Esophagus muscularis mucosa (tissue), 4 donors: ENCODE data around the gene RFXAP. TPM values are rescaled to one million over a fixed set of nuclear protein-coding genes. Genes with fewer than 3 reads are reported as not detected.

Experiments used
- DNase-seq: peaks from one replicate; pipeline ENCODE4 v3.0.0-alpha.2; 2017; ENCODE audit errors: extremely low spot score
- H3K27ac ChIP-seq, 4 donors: fragments of 200-600 bp; sonication (generic); replicated peaks in 1 of 4; 1 replicate in 3 of 4; 2 replicates in 1 of 4; pipeline ENCODE4 v1.5.1; 2016 to 2019; ENCODE audit warnings: mild to moderate bottlenecking in 1 of 4
- H3K27me3 ChIP-seq, 4 donors: fragments of 200-600 bp; sonication (generic); one replicate each; pipeline versions ENCODE4 v1.5.1 to v1.6.0; 2016 to 2019
- H3K36me3 ChIP-seq, 4 donors: fragments of 200-600 bp; sonication (generic); one replicate each; pipeline ENCODE4 v1.5.1; 2016 to 2019
- H3K4me1 ChIP-seq, 4 donors: fragments of 200-600 bp; sonication (generic); one replicate each; pipeline ENCODE4 v1.5.1; 2016 to 2019
- H3K4me3 ChIP-seq, 4 donors: fragments of 200-600 bp; sonication (generic); 1 replicate in 2 of 4; 2 replicates in 2 of 4; pipeline ENCODE4 v1.5.1; 2016 to 2019; ENCODE audit warnings: mild to moderate bottlenecking in 4 of 4, moderate library complexity in 1 of 4
- H3K9me3 ChIP-seq, 4 donors: fragments of 200-600 bp; sonication (generic); 1 replicate in 3 of 4; 2 replicates in 1 of 4; pipeline ENCODE4 v1.5.1; 2016 to 2019
- CTCF ChIP-seq, 3 experiments: fragments of 200-600 bp in 2 of 3; fragments of 450-650 bp in 1 of 3; sonication (generic) in 2 of 3; IDR thresholded peaks; one replicate each; pipeline ENCODE4 v1.5.1; 2017 to 2019; ENCODE audit warnings: antibody characterized with exemption in 3 of 3, mild to moderate bottlenecking in 2 of 3, moderate library complexity in 1 of 3
- EP300 ChIP-seq: sonication (generic); formaldehyde crosslinking; IDR thresholded peaks from one replicate; pipeline ENCODE4 v1.6.1; 2017; ENCODE audit warnings: antibody characterized with exemption
- POLR2A ChIP-seq: fragments of 450-650 bp; IDR thresholded peaks from one replicate; pipeline ENCODE4 v1.6.1; 2017; ENCODE audit warnings: antibody characterized with exemption, moderate library complexity, mild to moderate bottlenecking, low read depth
- POLR2AphosphoS5 ChIP-seq, 2 donors: sonication (generic); formaldehyde crosslinking; IDR thresholded peaks; one replicate each; pipeline ENCODE4 v1.6.1; 2017; ENCODE audit warnings: antibody characterized with exemption in 2 of 2
- WGBS: methylation state at CpG from one replicate; pipeline ENCODE4 v1.1.5; 2018; 5-methylcytosine and 5-hydroxymethylcytosine counted together
- intact Hi-C: fragments of 100-400 bp; cut with DNase I; formaldehyde crosslinking; loops from one replicate; pipeline ENCODE4 v1.15.1; 2023
- total RNA-seq, 4 donors: library from RNA; depleted of rRNA; stranded (reverse); fragments of >200 nt; gene quantifications; one replicate each; pipeline versions ENCODE4 v1.1.0 to v1.2.1, GENCODE V29; 2016

Gene RFXAP
- total RNA-seq, 4 donors from 2014 or later: 3.3 to 4.6 (median 4.2) TPM

- no peak overlapping the region for H3K4me3 ChIP-seq
- TF ChIP-seq POLR2A: no peak
- no peak for TF ChIP-seq EP300
- TF ChIP-seq POLR2AphosphoS5 (IDR thresholded peaks at IDR 0.05): no peak
- no peak for TF ChIP-seq CTCF (IDR thresholded peaks at IDR 0.05)
- intact Hi-C loops: no loop called here
Measured at GRCh38 chr13:36857253-36857652, 38.2 kb downstream of the RFXAP start.

GRCh38 chr13:36858290-36858689, 39.3 kb downstream of the RFXAP start:
- Histone ChIP-seq H3K36me3 (peaks cover 0 to 40% (median 10%) of the 10 kb centered on the region in 4 donors), H3K27ac (no peak overlapping the region), H3K4me1 (peaks cover 0 to 12% (median 8%) of the 10 kb centered on the region in 4 donors), H3K9me3 (no peaks in the 10 kb centered on the region), H3K4me3 (no peak overlapping the region), H3K27me3 (no peaks in the 10 kb centered on the region)
- 28% methylated on average over 1 of the region's 3 CpGs for WGBS
- no peak for DNase-seq
- intact Hi-C loops: loop anchor here (2.0 kb wide), 1 partner anchor 123 kb away; no protein-coding TSS in a partner anchor
- no peak for TF ChIP-seq POLR2AphosphoS5 (IDR thresholded peaks at IDR 0.05)
- no peak for TF ChIP-seq EP300
- TF ChIP-seq CTCF (IDR thresholded peaks at IDR 0.05): peak; percentile 48 to 57 (median 51)

More at GRCh38 chr13:36857253-36857652, 38.2 kb downstream of the RFXAP start:
- Histone ChIP-seq H3K4me1 (peaks cover 0 to 8% (median 4%) of the 10 kb centered on the region in 4 donors), H3K36me3 (peaks cover 0 to 42% (median 19%) of the 10 kb centered on the region in 4 donors), H3K27me3 (no peaks in the 10 kb centered on the region), H3K27ac (no peak overlapping the region), H3K9me3 (no peaks in the 10 kb centered on the region)
- no peak for DNase-seq

- WGBS: 79% methylated on average over 4 of the region's 4 CpGs
- H3K4me1 ChIP-seq: peaks cover 0 to 12% (median 8%) of the 10 kb centered on the region in 4 donors
- H3K9me3 ChIP-seq: no peaks in the 10 kb centered on the region
- H3K36me3 ChIP-seq: peaks cover 0 to 42% (median 6%) of the 10 kb centered on the region in 4 donors
- H3K27me3 ChIP-seq: no peaks in the 10 kb centered on the region
- no peak overlapping the region for H3K4me3 ChIP-seq
- intact Hi-C loops: loop anchor here (2.0 kb wide), 1 partner anchor 122 kb away; no protein-coding TSS in a partner anchor
- DNase-seq: no peak
- no peak for TF ChIP-seq POLR2AphosphoS5 (IDR thresholded peaks at IDR 0.05)
- TF ChIP-seq POLR2A: no peak
- no peak for TF ChIP-seq CTCF (IDR thresholded peaks at IDR 0.05)
- TF ChIP-seq EP300: no peak
- no peak overlapping the region for H3K27ac ChIP-seq
Measured at GRCh38 chr13:36859259-36859658, 40.2 kb downstream of the RFXAP start.

- intact Hi-C loops: no loop called here
- H3K9me3 ChIP-seq: no peaks in the 10 kb centered on the region
- peak overlapping the region in 2 of 4 donors; percentile 34 to 62 for H3K27ac ChIP-seq
- H3K36me3 ChIP-seq: peaks cover 9 to 57% (median 15%) of the 10 kb centered on the region in 4 donors
- H3K27me3 ChIP-seq: no peaks in the 10 kb centered on the region
- TF ChIP-seq EP300 (no peak), POLR2A (no peak), POLR2AphosphoS5 (IDR thresholded peaks at IDR 0.05) (no peak), CTCF (IDR thresholded peaks at IDR 0.05) (no peak)
- H3K4me1 ChIP-seq: peaks cover 0 to 12% (median 8%) of the 10 kb centered on the region in 4 donors
- 79% methylated on average over 6 of the region's 6 CpGs for WGBS
- no peak for DNase-seq
- H3K4me3 ChIP-seq: no peak overlapping the region
Measured at GRCh38 chr13:36862002-36862685, 43.1 kb downstream of the RFXAP start.
